ENCODE measurements around the gene KCND3. TPM values are rescaled to one million over a fixed set of nuclear protein-coding genes. Genes with fewer than 3 reads are reported as not detected.

KCND3 gene
- total RNA-seq, 2 experiments from 2014 or later: not detected

GRCh38 chr1:111870181-111870580, 119.3 kb downstream of the KCND3 start:
- CTCF ChIA-PET: no interaction called here
- Mint-ChIP-seq H3K36me3 (ENCODE audit: low read depth) (no peaks in the 10 kb centered on the region), H3K4me1 (no peaks in the 10 kb centered on the region), H3K27ac (no peak overlapping the region), H3K4me3 (no peak overlapping the region), H3K27me3 (peaks cover 2% of the 10 kb centered on the region), H3K9me3 (no peaks in the 10 kb centered on the region)
- no peak for DNase-seq
- POLR2A ChIA-PET: no interaction called here

GRCh38 chr1:111867868-111868440, 121.5 kb downstream of the KCND3 start:
- peaks cover 13% of the 10 kb centered on the region for H3K27me3 Mint-ChIP-seq
- ChIA-PET CTCF (no interaction called here), POLR2A (no interaction called here)
- no peak overlapping the region for H3K4me3 Mint-ChIP-seq
- H3K27ac Mint-ChIP-seq: no peak overlapping the region
- no peak for DNase-seq
- H3K36me3 Mint-ChIP-seq (ENCODE audit: low read depth): no peaks in the 10 kb centered on the region
- H3K9me3 Mint-ChIP-seq: no peaks in the 10 kb centered on the region
- peaks cover 3% of the 10 kb centered on the region for H3K4me1 Mint-ChIP-seq

- Mint-ChIP-seq H3K27ac (no peak overlapping the region), H3K4me1 (peaks cover 3% of the 10 kb centered on the region), H3K4me3 (no peak overlapping the region), H3K27me3 (peaks cover 15% of the 10 kb centered on the region), H3K36me3 (ENCODE audit: low read depth) (no peaks in the 10 kb centered on the region), H3K9me3 (no peaks in the 10 kb centered on the region)
- peak; percentile 13 for DNase-seq
- POLR2A ChIA-PET: no interaction called here
- CTCF ChIA-PET: interaction anchor here (1.2 kb wide), 1 partner anchor 14 kb away, joined by 3 read pairs; no protein-coding TSS in a partner anchor
Observed at GRCh38 chr1:111864862-111865261, 124.6 kb downstream of the KCND3 start.

- no peak for DNase-seq
- no peak overlapping the region for H3K27ac Mint-ChIP-seq
- peaks cover 3% of the 10 kb centered on the region for H3K4me1 Mint-ChIP-seq
- no peaks in the 10 kb centered on the region for H3K9me3 Mint-ChIP-seq
- ChIA-PET CTCF (no interaction called here), POLR2A (no interaction called here)
- H3K27me3 Mint-ChIP-seq: peaks cover 15% of the 10 kb centered on the region
- H3K4me3 Mint-ChIP-seq: no peak overlapping the region
- no peaks in the 10 kb centered on the region for H3K36me3 Mint-ChIP-seq (ENCODE audit: low read depth)
Observed at GRCh38 chr1:111863401-111863800, 126.1 kb downstream of the KCND3 start.

GRCh38 chr1:111862599-111862998, 126.9 kb downstream of the KCND3 start:
- ChIA-PET POLR2A (no interaction called here), CTCF (no interaction called here)
- DNase-seq: no peak
- Mint-ChIP-seq H3K36me3 (ENCODE audit: low read depth) (no peaks in the 10 kb centered on the region), H3K9me3 (no peaks in the 10 kb centered on the region), H3K27me3 (peaks cover 15% of the 10 kb centered on the region), H3K4me3 (no peak overlapping the region), H3K4me1 (peaks cover 3% of the 10 kb centered on the region), H3K27ac (no peak overlapping the region)

- Mint-ChIP-seq H3K27me3 (peaks cover 15% of the 10 kb centered on the region), H3K36me3 (ENCODE audit: low read depth) (no peaks in the 10 kb centered on the region), H3K4me1 (peaks cover 3% of the 10 kb centered on the region), H3K4me3 (no peak overlapping the region), H3K9me3 (no peaks in the 10 kb centered on the region), H3K27ac (no peak overlapping the region)
- ChIA-PET POLR2A (no interaction called here), CTCF (no interaction called here)
- DNase-seq: no peak
Observed at GRCh38 chr1:111861523-111861922, 127.9 kb downstream of the KCND3 start.

- CTCF ChIA-PET: no interaction called here
- Mint-ChIP-seq H3K27me3 (peaks cover 6% of the 10 kb centered on the region), H3K4me3 (no peak overlapping the region), H3K4me1 (no peaks in the 10 kb centered on the region), H3K36me3 (ENCODE audit: low read depth) (no peaks in the 10 kb centered on the region), H3K27ac (no peak overlapping the region), H3K9me3 (no peaks in the 10 kb centered on the region)
- no peak for DNase-seq
- POLR2A ChIA-PET: no interaction called here
Observed at GRCh38 chr1:111857194-111857651, 132.2 kb downstream of the KCND3 start.

GRCh38 chr1:111856411-111857185, 132.9 kb downstream of the KCND3 start:
- H3K36me3 Mint-ChIP-seq (ENCODE audit: low read depth): no peaks in the 10 kb centered on the region
- CTCF ChIA-PET: no interaction called here
- POLR2A ChIA-PET: no interaction called here
- no peak overlapping the region for H3K4me3 Mint-ChIP-seq
- no peaks in the 10 kb centered on the region for H3K4me1 Mint-ChIP-seq
- peaks cover 6% of the 10 kb centered on the region for H3K27me3 Mint-ChIP-seq
- no peak overlapping the region for H3K27ac Mint-ChIP-seq
- no peaks in the 10 kb centered on the region for H3K9me3 Mint-ChIP-seq
- no peak for DNase-seq

- ChIA-PET POLR2A (no interaction called here), CTCF (no interaction called here)
- peaks cover 13% of the 10 kb centered on the region for H3K27me3 Mint-ChIP-seq
- no peak overlapping the region for H3K4me3 Mint-ChIP-seq
- H3K36me3 Mint-ChIP-seq (ENCODE audit: low read depth): no peaks in the 10 kb centered on the region
- no peak overlapping the region for H3K27ac Mint-ChIP-seq
- DNase-seq: no peak
- H3K4me1 Mint-ChIP-seq: no peaks in the 10 kb centered on the region
- no peaks in the 10 kb centered on the region for H3K9me3 Mint-ChIP-seq
Observed at GRCh38 chr1:111855260-111855659, 134.2 kb downstream of the KCND3 start.

- no peak overlapping the region for H3K4me3 Mint-ChIP-seq
- no peak overlapping the region for H3K27ac Mint-ChIP-seq
- H3K27me3 Mint-ChIP-seq: peaks cover 13% of the 10 kb centered on the region
- POLR2A ChIA-PET: no interaction called here
- no peaks in the 10 kb centered on the region for H3K36me3 Mint-ChIP-seq (ENCODE audit: low read depth)
- DNase-seq: no peak
- H3K4me1 Mint-ChIP-seq: no peaks in the 10 kb centered on the region
- CTCF ChIA-PET: interaction anchor here (1.2 to 1.4 kb wide), 3 partner anchors 8 to 13 kb away, joined by 4 to 5 read pairs (median 5); no protein-coding TSS in a partner anchor
- no peaks in the 10 kb centered on the region for H3K9me3 Mint-ChIP-seq
Observed at GRCh38 chr1:111852261-111852721, 137.2 kb downstream of the KCND3 start.

- Mint-ChIP-seq H3K27ac (no peak overlapping the region), H3K4me3 (no peak overlapping the region), H3K36me3 (ENCODE audit: low read depth) (no peaks in the 10 kb centered on the region), H3K9me3 (no peaks in the 10 kb centered on the region), H3K27me3 (peaks cover 13% of the 10 kb centered on the region), H3K4me1 (no peaks in the 10 kb centered on the region)
- no peak for DNase-seq
- POLR2A ChIA-PET: no interaction called here
- CTCF ChIA-PET: interaction anchor here (1.2 to 1.4 kb wide), 3 partner anchors 8 to 13 kb away, joined by 4 to 5 read pairs (median 5); no protein-coding TSS in a partner anchor
Observed at GRCh38 chr1:111851552-111851951, 137.9 kb downstream of the KCND3 start.

GRCh38 chr1:111850109-111850508, 139.4 kb downstream of the KCND3 start:
- Mint-ChIP-seq H3K27ac (no peak overlapping the region), H3K4me1 (no peaks in the 10 kb centered on the region)
- CTCF ChIA-PET: interaction anchor here (0.6 kb wide), 1 partner anchor 92 kb away, joined by 3 read pairs; no protein-coding TSS in a partner anchor

GRCh38 chr1:111848852-111849545, 140.5 kb downstream of the KCND3 start:
- ChIA-PET POLR2A (no interaction called here), CTCF (no interaction called here)
- H3K27me3 Mint-ChIP-seq: peaks cover 18% of the 10 kb centered on the region
- H3K4me1 Mint-ChIP-seq: no peaks in the 10 kb centered on the region
- H3K4me3 Mint-ChIP-seq: no peak overlapping the region
- no peak overlapping the region for H3K27ac Mint-ChIP-seq
- DNase-seq: no peak
- no peaks in the 10 kb centered on the region for H3K36me3 Mint-ChIP-seq (ENCODE audit: low read depth)
- H3K9me3 Mint-ChIP-seq: no peaks in the 10 kb centered on the region

More at GRCh38 chr1:111850109-111850508, 139.4 kb downstream of the KCND3 start:
- Mint-ChIP-seq H3K36me3 (ENCODE audit: low read depth) (no peaks in the 10 kb centered on the region), H3K9me3 (no peaks in the 10 kb centered on the region), H3K4me3 (no peak overlapping the region), H3K27me3 (peaks cover 13% of the 10 kb centered on the region)
- POLR2A ChIA-PET: no interaction called here
- DNase-seq: no peak
